Effector memory CD4-positive, alpha-beta T cell (primary cell): Measurements from ENCODE around the gene KCNH5.

Source experiments
- DNase-seq, 3 donors: peaks; one replicate each; pipeline ENCODE4 v3.0.0-alpha.2; 2020
- H3K27ac ChIP-seq: 2 replicates; pipeline ENCODE4 v1.7.0; 2013; ENCODE audit warnings: mild to moderate bottlenecking, low read length, moderate library complexity; ENCODE audit not compliant: insufficient read depth, poor library complexity, severe bottlenecking
- H3K27me3 ChIP-seq: replicated peaks from 2 replicates; pipeline ENCODE4 v1.7.0; 2013; ENCODE audit warnings: mild to moderate bottlenecking, low read length; ENCODE audit not compliant: insufficient read depth, control insufficient read depth, poor library complexity, severe bottlenecking
- H3K36me3 ChIP-seq: 2 replicates; pipeline ENCODE4 v1.7.0; 2013; ENCODE audit warnings: mild to moderate bottlenecking, low read length, moderate library complexity; ENCODE audit not compliant: control insufficient read depth, insufficient read depth
- H3K4me1 ChIP-seq: 2 replicates; pipeline ENCODE4 v1.7.0; 2013; ENCODE audit warnings: low read length, mild to moderate bottlenecking; ENCODE audit not compliant: control insufficient read depth, insufficient read depth, poor library complexity, severe bottlenecking
- H3K4me3 ChIP-seq: 2 replicates; pipeline ENCODE4 v1.7.0; 2013; ENCODE audit warnings: low read length, low read depth, mild to moderate bottlenecking; ENCODE audit not compliant: insufficient read depth, poor library complexity, severe bottlenecking
- H3K9me3 ChIP-seq: 2 replicates; pipeline ENCODE4 v1.7.0; 2013; ENCODE audit warnings: mild to moderate bottlenecking, low read length, moderate library complexity; ENCODE audit not compliant: control insufficient read depth

Gene KCNH5

DNA sequence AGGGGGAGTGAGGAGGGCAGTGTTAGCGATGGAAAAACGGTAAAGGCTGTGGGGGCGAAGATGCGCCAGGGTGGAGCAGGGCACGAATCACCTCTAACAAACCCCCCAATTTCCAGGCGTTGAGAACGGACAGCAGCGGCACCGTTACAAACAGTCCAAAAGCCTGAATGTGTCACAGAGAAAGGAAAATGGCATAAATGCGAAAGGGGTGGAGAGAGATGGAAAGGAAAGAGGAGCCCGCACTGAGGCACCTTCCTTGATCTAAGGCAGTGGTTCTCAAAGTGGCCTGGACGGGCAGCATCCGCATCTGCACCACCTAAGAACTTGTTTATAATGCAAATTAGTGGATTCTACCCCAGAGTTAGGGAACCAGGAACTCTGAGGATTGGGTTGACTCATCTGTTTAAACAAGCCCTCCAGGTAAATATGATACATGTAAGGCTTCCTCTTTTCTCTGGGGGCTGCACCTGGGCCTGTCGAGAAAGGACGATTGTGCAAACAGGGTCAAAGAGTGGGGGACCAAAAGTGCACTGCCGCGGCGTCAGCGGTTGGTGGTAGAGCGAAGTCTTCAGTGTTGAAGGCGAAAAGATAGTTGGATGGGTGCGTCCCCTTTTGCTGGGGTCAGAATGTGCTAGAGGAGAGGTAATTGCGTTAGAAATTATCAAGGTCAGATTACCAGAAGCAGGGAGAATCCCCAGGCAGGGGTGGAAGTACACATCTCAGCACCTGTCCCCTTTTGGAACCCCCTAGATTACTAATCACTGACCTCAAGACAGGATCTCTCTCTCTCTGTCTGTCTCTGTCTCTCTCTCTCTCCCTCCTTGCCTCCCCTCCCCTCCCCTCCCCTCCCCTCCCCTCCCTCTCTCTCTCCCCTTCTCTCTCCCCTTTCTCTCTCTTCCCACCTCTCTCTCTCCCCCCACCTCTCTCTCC, 1.3 kb upstream of the KCNH5 start:
- no peaks in the 10 kb centered on the region for H3K36me3 ChIP-seq
- no peaks in the 10 kb centered on the region for H3K9me3 ChIP-seq
- no peak for DNase-seq
- peaks cover 4% of the 10 kb centered on the region for H3K27me3 ChIP-seq
- no peak overlapping the region for H3K27ac ChIP-seq
- H3K4me1 ChIP-seq = no peaks in the 10 kb centered on the region
- H3K4me3 ChIP-seq = no peak overlapping the region

DNA sequence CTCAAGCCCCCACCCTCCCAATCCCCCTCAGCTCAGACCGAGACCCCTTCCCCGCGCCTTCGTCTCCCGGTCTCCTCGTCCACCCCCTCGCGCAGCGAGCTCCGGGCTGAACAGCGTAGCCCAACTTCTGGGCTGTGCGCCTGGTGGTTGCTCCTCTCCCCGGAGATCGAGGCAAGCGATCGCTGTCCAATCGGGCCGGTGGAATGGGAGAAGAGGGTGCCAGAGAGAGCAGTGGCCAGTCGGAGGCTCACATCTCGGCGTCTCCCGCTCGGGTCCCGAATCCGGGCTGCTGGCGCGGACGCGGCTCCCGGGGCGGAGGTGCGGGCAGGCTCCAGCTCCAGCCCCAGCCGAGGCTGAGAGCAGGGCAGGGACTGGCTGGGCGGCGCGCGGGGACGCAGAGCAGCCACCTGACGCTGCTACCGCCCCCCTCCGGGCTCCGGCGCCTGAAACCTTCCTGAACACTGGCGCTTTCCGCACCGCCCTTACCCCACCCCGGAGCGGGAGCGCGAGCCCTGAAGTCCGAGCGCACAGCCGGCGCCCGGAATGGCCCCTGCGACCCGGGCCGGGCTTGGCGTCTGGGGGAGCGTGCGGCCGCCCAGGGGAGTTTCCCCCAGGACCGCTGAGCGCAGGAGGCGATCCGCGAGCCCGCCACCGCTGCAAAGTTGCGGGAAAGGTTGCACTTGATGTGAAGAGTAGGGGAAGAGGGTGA, 508 bp upstream of the KCNH5 start:
- no peak overlapping the region for H3K4me3 ChIP-seq

DNA sequence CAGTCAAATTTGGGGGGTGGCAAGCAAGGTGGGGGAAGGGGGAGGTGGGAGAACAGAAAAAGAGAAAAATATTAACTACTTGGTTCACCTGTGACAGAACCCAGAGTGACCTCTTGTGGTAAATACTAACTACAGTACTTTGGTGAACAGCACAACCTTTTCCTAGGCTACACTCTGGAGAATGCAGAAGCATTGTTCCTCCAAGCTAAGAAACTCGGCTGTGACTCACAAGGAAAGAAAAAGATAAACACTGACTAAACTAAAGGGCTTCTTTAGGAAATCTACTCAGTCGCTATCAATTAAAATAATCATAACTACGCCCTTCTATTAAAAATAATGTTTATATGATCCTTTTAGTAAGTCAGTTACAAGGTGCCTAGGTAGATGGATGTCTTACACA, 5.4 kb downstream of the KCNH5 start:
- Histone ChIP-seq H3K27ac (no peak overlapping the region), H3K4me3 (no peak overlapping the region)
- no peak for DNase-seq

More for the DNA sequence above, 508 bp upstream of the KCNH5 start:
- no peaks in the 10 kb centered on the region for H3K4me1 ChIP-seq
- H3K27me3 ChIP-seq = peaks cover 4% of the 10 kb centered on the region
- no peaks in the 10 kb centered on the region for H3K9me3 ChIP-seq
- no peak for DNase-seq
- H3K27ac ChIP-seq = no peak overlapping the region
- no peaks in the 10 kb centered on the region for H3K36me3 ChIP-seq

DNA sequence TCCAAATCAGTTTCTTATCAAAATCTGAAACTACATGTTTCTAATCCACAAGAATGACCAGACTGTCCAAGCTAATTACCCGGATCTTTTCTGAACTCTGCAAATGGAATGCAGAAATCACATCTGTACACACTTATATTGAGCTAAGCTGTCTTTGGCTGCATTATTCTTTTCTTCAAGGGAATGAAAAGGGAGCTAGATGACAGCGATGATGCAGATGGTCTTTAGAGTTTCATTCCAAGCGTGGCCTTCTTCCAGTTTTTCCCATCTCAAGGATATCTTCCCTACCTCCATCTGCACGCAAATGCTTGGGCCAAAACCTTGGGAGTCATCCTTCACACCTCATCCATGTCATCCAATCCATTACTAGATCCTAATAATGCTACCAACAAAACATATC, 12.6 kb downstream of the KCNH5 start:
- H3K4me1 ChIP-seq = no peaks in the 10 kb centered on the region
- no peaks in the 10 kb centered on the region for H3K36me3 ChIP-seq
- no peak overlapping the region for H3K27ac ChIP-seq
- no peak for DNase-seq
- H3K4me3 ChIP-seq = no peak overlapping the region
- no peaks in the 10 kb centered on the region for H3K27me3 ChIP-seq
- H3K9me3 ChIP-seq = no peaks in the 10 kb centered on the region

More for the DNA sequence above, 5.4 kb downstream of the KCNH5 start:
- peaks cover 4% of the 10 kb centered on the region for H3K27me3 ChIP-seq
- H3K36me3 ChIP-seq = no peaks in the 10 kb centered on the region
- no peaks in the 10 kb centered on the region for H3K4me1 ChIP-seq
- H3K9me3 ChIP-seq = no peaks in the 10 kb centered on the region

DNA sequence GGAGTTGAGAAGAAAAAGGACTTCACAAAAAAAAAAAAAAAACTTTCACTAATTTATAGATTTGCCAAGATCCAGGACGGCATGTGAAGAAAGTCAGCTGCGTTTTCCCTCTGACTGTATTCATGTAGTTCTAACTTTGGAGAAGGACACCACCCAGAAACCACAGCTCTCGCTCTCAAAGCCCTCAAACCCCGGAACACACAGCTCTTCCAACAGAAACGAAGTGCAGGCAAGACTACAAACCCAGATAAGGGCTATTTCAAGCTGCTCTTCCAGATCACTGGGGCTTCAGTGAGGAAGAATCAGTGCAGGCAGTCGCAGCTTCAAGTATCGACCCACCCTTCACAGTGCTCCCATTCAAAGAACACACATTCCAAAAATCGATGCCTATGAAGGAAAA, 13.2 kb downstream of the KCNH5 start:
- Histone ChIP-seq H3K4me3 (no peak overlapping the region), H3K36me3 (no peaks in the 10 kb centered on the region), H3K27me3 (no peaks in the 10 kb centered on the region), H3K27ac (no peak overlapping the region), H3K9me3 (no peaks in the 10 kb centered on the region), H3K4me1 (no peaks in the 10 kb centered on the region)
- no peak for DNase-seq

DNA sequence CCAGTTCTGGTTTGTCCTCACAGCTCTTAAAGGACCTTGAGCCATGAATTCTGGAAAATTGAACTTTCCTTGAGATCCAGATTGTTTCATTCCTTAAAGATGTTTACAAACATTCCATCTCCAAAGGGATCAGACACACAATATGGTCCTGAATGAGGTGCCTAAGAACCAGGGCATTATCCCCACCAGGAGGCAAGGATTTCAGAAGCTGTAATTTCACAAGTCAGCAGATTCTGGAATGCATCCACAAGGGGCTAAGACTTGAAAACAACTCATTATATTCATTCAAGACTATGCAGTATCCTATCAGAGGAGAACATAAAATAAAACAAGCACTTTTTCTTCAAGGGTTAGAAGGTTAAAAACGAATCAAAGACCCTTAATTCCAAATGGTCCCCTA, 15.1 kb downstream of the KCNH5 start:
- no peaks in the 10 kb centered on the region for H3K27me3 ChIP-seq
- no peaks in the 10 kb centered on the region for H3K4me1 ChIP-seq
- no peaks in the 10 kb centered on the region for H3K9me3 ChIP-seq
- H3K27ac ChIP-seq = no peak overlapping the region
- no peak for DNase-seq
- H3K36me3 ChIP-seq = no peaks in the 10 kb centered on the region
- no peak overlapping the region for H3K4me3 ChIP-seq

DNA sequence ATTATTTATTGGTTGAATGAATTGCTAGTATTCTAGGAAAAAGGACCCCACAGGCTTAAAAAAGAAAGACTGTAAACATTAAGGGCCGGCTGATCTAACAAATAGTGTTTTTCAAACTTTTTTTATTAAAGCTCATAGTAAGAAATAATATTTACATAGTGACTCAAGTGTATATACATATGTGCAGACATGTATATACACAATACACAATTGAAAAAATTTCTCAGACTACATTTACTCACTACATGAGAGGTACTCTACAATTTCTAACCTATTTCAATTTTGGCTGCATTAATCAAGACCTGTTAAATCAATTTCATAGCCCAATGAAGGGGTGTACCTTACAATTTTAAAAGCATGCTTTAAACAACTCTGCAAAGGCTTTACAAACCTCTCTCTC, 17.5 kb downstream of the KCNH5 start:
- no peak overlapping the region for H3K4me3 ChIP-seq
- no peaks in the 10 kb centered on the region for H3K9me3 ChIP-seq
- H3K36me3 ChIP-seq = no peaks in the 10 kb centered on the region
- H3K4me1 ChIP-seq = no peaks in the 10 kb centered on the region
- no peaks in the 10 kb centered on the region for H3K27me3 ChIP-seq
- DNase-seq = no peak
- H3K27ac ChIP-seq = no peak overlapping the region

DNA sequence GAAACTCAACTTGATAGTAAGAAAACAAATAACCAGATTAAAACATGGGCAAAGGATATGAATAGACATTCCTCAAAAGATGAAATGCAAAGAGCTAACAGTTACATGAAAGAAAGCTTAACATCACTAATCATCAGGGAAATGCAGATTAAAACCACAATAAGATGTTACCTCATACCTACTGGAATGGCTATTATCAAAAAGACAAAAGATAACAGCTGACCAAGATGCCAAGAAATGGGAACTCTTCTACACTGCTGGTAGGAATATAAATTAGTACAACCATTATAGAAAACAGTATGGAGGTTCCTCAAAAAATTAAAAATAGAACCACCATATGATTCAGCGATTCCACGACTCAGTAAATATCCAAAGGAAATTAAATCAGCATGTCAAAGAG, 18.8 kb downstream of the KCNH5 start:
- Histone ChIP-seq H3K9me3 (no peaks in the 10 kb centered on the region), H3K4me3 (no peak overlapping the region), H3K36me3 (no peaks in the 10 kb centered on the region), H3K27me3 (no peaks in the 10 kb centered on the region), H3K4me1 (no peaks in the 10 kb centered on the region), H3K27ac (no peak overlapping the region)
- no peak for DNase-seq

DNA sequence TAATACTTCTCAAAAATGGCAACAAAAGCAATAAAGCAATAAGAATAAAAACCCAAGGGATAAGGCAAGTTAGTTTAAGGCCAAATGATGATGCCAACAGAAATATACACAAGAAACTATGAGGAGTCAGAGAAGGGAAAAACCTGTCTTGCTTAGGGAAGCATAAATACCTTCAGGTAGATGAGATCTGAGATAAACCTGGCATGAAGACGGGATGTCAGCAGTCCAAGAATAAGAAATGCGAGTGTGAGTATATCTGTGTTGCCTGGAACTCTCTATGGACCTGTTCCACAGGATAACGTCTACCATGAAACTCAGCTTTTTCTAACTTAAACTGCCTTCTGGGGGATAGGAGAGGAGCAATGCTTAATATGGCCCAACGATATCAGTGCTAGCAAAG, 30.6 kb downstream of the KCNH5 start:
- H3K4me1 ChIP-seq = no peaks in the 10 kb centered on the region
- no peaks in the 10 kb centered on the region for H3K36me3 ChIP-seq
- no peak overlapping the region for H3K27ac ChIP-seq
- H3K9me3 ChIP-seq = no peaks in the 10 kb centered on the region
- DNase-seq = no peak
- no peaks in the 10 kb centered on the region for H3K27me3 ChIP-seq
- no peak overlapping the region for H3K4me3 ChIP-seq

DNA sequence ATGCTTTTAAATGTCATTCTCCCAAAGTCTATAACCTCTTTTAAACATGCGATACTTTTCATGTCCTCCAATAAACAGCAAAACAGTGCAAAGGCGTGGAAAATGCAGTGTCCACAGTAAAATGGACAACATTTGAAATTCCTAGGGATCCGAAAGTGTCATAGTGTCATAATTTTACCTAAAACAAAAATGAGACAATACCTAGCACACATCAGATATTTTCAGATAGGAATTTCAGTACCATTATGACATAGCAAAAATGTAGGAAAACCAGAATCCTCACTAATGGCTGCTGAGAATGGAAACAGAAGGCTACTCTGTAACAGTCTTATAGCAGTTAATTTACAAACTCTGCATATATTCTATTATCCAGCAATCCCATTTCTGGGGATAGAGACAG, 33.1 kb downstream of the KCNH5 start:
- Histone ChIP-seq H3K27ac (no peak overlapping the region), H3K4me1 (no peaks in the 10 kb centered on the region), H3K27me3 (no peaks in the 10 kb centered on the region), H3K4me3 (no peak overlapping the region), H3K36me3 (no peaks in the 10 kb centered on the region), H3K9me3 (no peaks in the 10 kb centered on the region)
- DNase-seq = no peak
